Measurements from ENCODE around the gene ZNF423. TPM values are rescaled to one million over a fixed set of nuclear protein-coding genes. Genes with fewer than 3 reads are reported as not detected.

The ZNF423 gene
- total and polyA plus RNA-seq, 2 experiments from 2014 or later: 14.9 to 41.8 TPM

DNA sequence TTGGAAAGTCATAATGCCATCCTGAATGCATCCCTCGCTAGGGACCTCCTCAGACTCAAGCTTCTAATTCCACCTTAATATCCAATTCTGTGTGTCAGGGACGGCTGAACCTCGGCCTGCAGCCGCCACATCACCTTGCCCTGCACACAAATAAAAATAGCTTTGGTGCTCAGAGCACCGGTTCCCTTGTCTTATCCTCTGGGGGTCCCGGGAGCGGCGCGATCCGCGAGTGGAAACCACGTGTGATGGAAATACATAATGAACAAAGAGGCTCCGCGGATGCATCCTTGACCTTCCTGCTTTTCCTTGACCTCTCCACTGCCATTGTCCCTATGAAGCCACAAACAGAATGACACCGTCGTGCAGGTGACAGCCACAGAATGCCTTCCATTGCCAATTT, 143.4 kb downstream of the ZNF423 start (continued):
- TF ChIP-seq ZNF462 (CRISPR knock-in tag; IDR thresholded peaks at IDR 0.05) (no peak), STAT1 (IDR thresholded peaks at IDR 0.05; ENCODE audit: unreplicated experiment) (no peak), POLR2AphosphoS5 (IDR thresholded peaks at IDR 0.05; ENCODE audit: low read depth) (no peak)
- TF ChIP-seq, protein P1, sequence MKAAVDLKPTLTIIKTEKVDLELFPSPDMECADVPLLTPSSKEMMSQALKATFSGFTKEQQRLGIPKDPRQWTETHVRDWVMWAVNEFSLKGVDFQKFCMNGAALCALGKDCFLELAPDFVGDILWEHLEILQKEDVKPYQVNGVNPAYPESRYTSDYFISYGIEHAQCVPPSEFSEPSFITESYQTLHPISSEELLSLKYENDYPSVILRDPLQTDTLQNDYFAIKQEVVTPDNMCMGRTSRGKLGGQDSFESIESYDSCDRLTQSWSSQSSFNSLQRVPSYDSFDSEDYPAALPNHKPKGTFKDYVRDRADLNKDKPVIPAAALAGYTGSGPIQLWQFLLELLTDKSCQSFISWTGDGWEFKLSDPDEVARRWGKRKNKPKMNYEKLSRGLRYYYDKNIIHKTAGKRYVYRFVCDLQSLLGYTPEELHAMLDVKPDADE (IDR thresholded peaks at IDR 0.05): no peak

DNA sequence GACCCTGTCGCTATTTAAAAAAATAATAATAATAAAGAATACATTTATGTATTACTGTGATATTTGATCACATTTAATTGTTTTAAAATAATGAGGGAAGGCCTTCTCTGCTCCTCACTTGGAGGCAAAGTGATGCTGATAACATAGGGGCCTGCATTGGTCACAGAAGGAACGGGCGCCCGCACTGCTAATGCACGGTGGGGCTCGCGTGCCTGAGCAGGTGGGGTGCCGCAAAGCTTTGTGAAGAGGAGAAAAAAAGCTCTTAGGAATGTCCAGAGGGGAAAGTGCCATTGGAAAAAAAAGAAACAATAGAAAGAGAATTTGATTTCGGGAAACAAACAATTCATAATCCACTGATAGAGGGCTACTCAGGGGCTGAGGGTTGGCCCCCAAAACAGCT, 143.8 kb downstream of the ZNF423 start:
- Histone ChIP-seq H3K36me3 (ENCODE audit: insufficient read depth) (no peaks in the 10 kb centered on the region), H3F3A (replicated peaks; ENCODE audit: low read depth) (no peaks in the 10 kb centered on the region), H3K27ac (ENCODE audit: low read depth) (no peak overlapping the region), H4K20me1 (replicated peaks; ENCODE audit: insufficient read depth) (no peaks in the 10 kb centered on the region; the same call in 1 of the 2 replicates), H3K4me1 (ENCODE audit: insufficient read depth) (peaks cover 23% of the 10 kb centered on the region), H3K4me2 (no peak overlapping the region), H3K4me3 (no peak overlapping the region), H3K27me3 (ENCODE audit: insufficient read depth) (no peaks in the 10 kb centered on the region), H3K9me2 (ENCODE audit: insufficient read depth) (no peaks in the 10 kb centered on the region), H3K79me2 (replicated peaks; ENCODE audit: insufficient read depth) (peaks cover 13% of the 10 kb centered on the region), H2AFZ (no peak overlapping the region)
- H3K9me3 Mint-ChIP-seq: no peaks in the 10 kb centered on the region
- ATAC-seq: no peak
- peaks cover 8% of the 10 kb centered on the region for H3K27me3 Mint-ChIP-seq (ENCODE audit: insufficient read depth, low read depth, poor library complexity)
- H3K4me3 Mint-ChIP-seq: no peak overlapping the region
- peaks cover 7% of the 10 kb centered on the region; the same call in 1 of the 3 replicates for H3K36me3 Mint-ChIP-seq (ENCODE audit: low read depth)
- peaks cover 54% of the 10 kb centered on the region for H3K4me1 Mint-ChIP-seq
- no peak for DNase-seq (ENCODE audit: low spot score)
- H3K27ac Mint-ChIP-seq: no peak overlapping the region
- TF ChIP-seq CREB1 (CRISPR knock-in tag; IDR thresholded peaks at IDR 0.05; ENCODE audit: low read depth) (no peak), NANOG (IDR thresholded peaks at IDR 0.05; ENCODE audit: borderline replicate concordance) (no peak), ZNF462 (CRISPR knock-in tag; IDR thresholded peaks at IDR 0.05) (no peak), ZNF331 (CRISPR knock-in tag; IDR thresholded peaks at IDR 0.05; ENCODE audit: low read depth) (no peak)
- TF ChIP-seq, protein P1 (IDR thresholded peaks at IDR 0.05): no peak
